Activated CD8-positive, alpha-beta memory T cell treated with anti-CD3 and anti-CD28 coated beads, Interleukin-2, amount 10 ng/mL, durations not matched to agents 7 days and 5 days (primary cell): ENCODE results near the gene RSRC1. TPM values are rescaled to one million over a fixed set of nuclear protein-coding genes. Genes with fewer than 3 reads are reported as not detected.
"Not testable (repeated sequence)": the region's sequence is repeated elsewhere in the genome, so short reads cannot be mapped to it uniquely, and the experiment has no call there.

Experiments
- ATAC-seq: fragments of 150-1000 bp; cut with Tn5 transposase; one replicate; pipeline ENCODE4 v1.10.0; 2021; ENCODE audit warnings: moderate library complexity
- CTCF ChIA-PET: fragments of 350-600 bp; sonication (Branson Sonifier 250); formaldehyde crosslinking; loops from one replicate; lab custom pipeline; 2021; ENCODE audit warnings: antibody characterized with exemption; lab: Charles Lee
- DNase-seq: peaks from one replicate; pipeline ENCODE4 v3.0.0-alpha.2; 2020
- H3K27ac Mint-ChIP-seq: one replicate; pipeline ENCODE4 v1.8.0; 2021; ENCODE audit warnings: mild to moderate bottlenecking, mixed read lengths
- H3K27me3 Mint-ChIP-seq: one replicate; pipeline ENCODE4 v1.8.0; 2021; ENCODE audit warnings: mixed read lengths
- H3K36me3 Mint-ChIP-seq: one replicate; pipeline ENCODE4 v1.8.0; 2021; ENCODE audit warnings: mild to moderate bottlenecking, mixed read lengths
- H3K4me1 Mint-ChIP-seq: one replicate; pipeline ENCODE4 v1.8.0; 2021; ENCODE audit warnings: mixed read lengths
- H3K4me3 Mint-ChIP-seq: one replicate; pipeline ENCODE4 v1.8.0; 2021; ENCODE audit warnings: mild to moderate bottlenecking, moderate library complexity, mixed read lengths
- H3K9me3 Mint-ChIP-seq: one replicate; pipeline ENCODE4 v1.8.0; 2022; ENCODE audit warnings: low read depth, mixed read lengths
- total RNA-seq, 2 experiments: library from RNA; stranded (reverse); gene quantifications; one replicate each; pipeline ENCODE4 v1.2.3, GENCODE V29; 2021

Gene RSRC1
- total RNA-seq, 2 experiments from 2014 or later, result 45.1 to 45.4 TPM

DNA sequence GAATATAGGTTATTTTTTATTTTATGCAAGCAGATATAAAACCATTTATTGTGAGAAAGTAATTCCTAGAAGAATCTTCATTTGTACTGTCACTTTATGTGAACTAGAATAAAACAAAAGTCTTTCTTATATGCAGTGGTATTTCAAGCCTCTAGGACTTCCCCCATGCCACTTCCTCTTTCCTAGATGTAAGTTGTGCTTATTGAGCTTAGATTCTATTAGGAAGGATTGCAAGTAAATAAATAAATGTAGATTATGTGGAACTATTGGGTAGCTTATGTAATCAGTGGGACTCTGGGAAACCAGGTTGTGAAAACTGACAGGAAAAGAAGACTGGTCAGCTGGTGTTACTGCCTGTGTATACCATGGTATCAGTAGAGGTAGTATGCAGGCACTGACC lies 169.7 kb downstream of the RSRC1 start:
- H3K27me3 Mint-ChIP-seq, result no peaks in the 10 kb centered on the region
- H3K27ac Mint-ChIP-seq, result no peak overlapping the region
- ATAC-seq (no peak), DNase-seq (no peak)
- no peak overlapping the region for H3K4me3 Mint-ChIP-seq
- CTCF ChIA-PET, result no interaction called here
- H3K4me1 Mint-ChIP-seq, result no peaks in the 10 kb centered on the region
- no peaks in the 10 kb centered on the region for H3K9me3 Mint-ChIP-seq
- H3K36me3 Mint-ChIP-seq, result peaks cover 17% of the 10 kb centered on the region

GRCh38 chr3:158295771-158296170 lies 185.9 kb downstream of the RSRC1 start:
- H3K4me3 Mint-ChIP-seq, result no peak overlapping the region
- H3K27me3 Mint-ChIP-seq, result no peaks in the 10 kb centered on the region
- DNase-seq, result no peak
- ATAC-seq, result no peak
- H3K27ac Mint-ChIP-seq, result no peak overlapping the region
- H3K4me1 Mint-ChIP-seq, result no peaks in the 10 kb centered on the region
- CTCF ChIA-PET, result no interaction called here
- peaks cover 2% of the 10 kb centered on the region for H3K36me3 Mint-ChIP-seq
- no peaks in the 10 kb centered on the region for H3K9me3 Mint-ChIP-seq

- CTCF ChIA-PET, result no interaction called here
- H3K36me3 Mint-ChIP-seq, result peaks cover 2% of the 10 kb centered on the region
- H3K9me3 Mint-ChIP-seq, result no peaks in the 10 kb centered on the region
- DNase-seq (no peak), ATAC-seq (no peak)
- no peaks in the 10 kb centered on the region for H3K27me3 Mint-ChIP-seq
- H3K4me1 Mint-ChIP-seq, result no peaks in the 10 kb centered on the region
- H3K4me3 Mint-ChIP-seq, result no peak overlapping the region
- no peak overlapping the region for H3K27ac Mint-ChIP-seq
These were observed 188.1 kb downstream of the RSRC1 start for GRCh38 chr3:158297940-158298339.

DNA sequence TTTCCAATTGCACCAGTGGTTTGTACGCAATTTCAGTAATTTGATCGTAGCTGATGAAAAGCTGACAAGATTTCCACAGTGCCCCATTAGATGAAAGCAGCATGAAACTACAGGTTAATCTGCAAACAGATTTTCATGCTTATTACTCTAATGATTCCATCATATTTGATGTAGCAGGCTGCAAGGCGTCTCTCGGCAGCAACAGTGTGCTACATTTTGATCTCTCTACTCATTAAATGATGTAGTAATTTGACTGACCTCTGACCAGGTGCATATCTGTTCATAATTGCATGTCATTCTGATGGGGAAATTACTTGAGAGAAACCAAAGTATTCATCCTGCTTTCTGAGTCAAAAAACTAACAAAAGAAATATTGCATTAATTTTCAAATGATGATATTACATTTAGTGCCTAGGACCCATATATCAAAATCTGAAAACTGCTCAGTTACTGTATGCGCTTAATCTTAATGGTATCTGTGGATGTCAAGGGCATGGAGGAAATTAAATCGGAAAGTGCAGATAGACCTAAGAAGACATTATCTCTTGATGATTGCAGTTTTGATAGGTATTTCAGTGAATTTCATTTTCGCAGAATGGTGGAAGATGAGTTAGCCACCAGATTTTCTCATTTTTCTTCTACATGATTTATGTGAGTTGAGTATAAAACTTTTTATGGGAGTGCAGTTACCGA lies 198.5 kb downstream of the RSRC1 start:
- Mint-ChIP-seq H3K4me3 (no peak overlapping the region), H3K27me3 (no peaks in the 10 kb centered on the region), H3K36me3 (no peaks in the 10 kb centered on the region), H3K27ac (no peak overlapping the region), H3K4me1 (no peaks in the 10 kb centered on the region), H3K9me3 (no peaks in the 10 kb centered on the region)
- no peak for ATAC-seq
- CTCF ChIA-PET, result no interaction called here
- DNase-seq, result no peak

GRCh38 chr3:158312560-158313141 lies 202.8 kb downstream of the RSRC1 start:
- CTCF ChIA-PET, result interaction anchor here (0.6 to 1.1 kb wide), 6 partner anchors 9 to 493 kb away, joined by 3 to 4 read pairs (median 4); no protein-coding TSS in a partner anchor

GRCh38 chr3:158313338-158313927 lies 203.5 kb downstream of the RSRC1 start:
- peaks cover 1% of the 10 kb centered on the region for H3K36me3 Mint-ChIP-seq
- ATAC-seq (no peak), DNase-seq (no peak)
- CTCF ChIA-PET, result interaction anchor here (0.9 to 1.1 kb wide), 3 partner anchors 10 to 448 kb away, joined by 3 to 4 read pairs (median 4); no protein-coding TSS in a partner anchor
- H3K27ac Mint-ChIP-seq, result no peak overlapping the region
- H3K4me3 Mint-ChIP-seq, result no peak overlapping the region
- no peaks in the 10 kb centered on the region for H3K9me3 Mint-ChIP-seq
- no peaks in the 10 kb centered on the region for H3K4me1 Mint-ChIP-seq
- no peaks in the 10 kb centered on the region for H3K27me3 Mint-ChIP-seq

More at GRCh38 chr3:158312560-158313141, 202.8 kb downstream of the RSRC1 start:
- no peak overlapping the region for H3K27ac Mint-ChIP-seq
- no peaks in the 10 kb centered on the region for H3K4me1 Mint-ChIP-seq
- no peak overlapping the region for H3K4me3 Mint-ChIP-seq
- peaks cover 1% of the 10 kb centered on the region for H3K36me3 Mint-ChIP-seq
- H3K27me3 Mint-ChIP-seq, result no peaks in the 10 kb centered on the region
- H3K9me3 Mint-ChIP-seq, result no peaks in the 10 kb centered on the region
- ATAC-seq (no peak), DNase-seq (no peak)

- Mint-ChIP-seq H3K9me3 (no peaks in the 10 kb centered on the region), H3K27ac (no peak overlapping the region), H3K4me1 (no peaks in the 10 kb centered on the region), H3K27me3 (no peaks in the 10 kb centered on the region), H3K4me3 (no peak overlapping the region), H3K36me3 (peaks cover 1% of the 10 kb centered on the region)
- CTCF ChIA-PET, result no interaction called here
- ATAC-seq (no peak), DNase-seq (no peak)
These were observed 204.8 kb downstream of the RSRC1 start for GRCh38 chr3:158314426-158315357.

GRCh38 chr3:158329696-158330441 lies 220.0 kb downstream of the RSRC1 start:
- H3K36me3 Mint-ChIP-seq, H3K27ac Mint-ChIP-seq, H3K27me3 Mint-ChIP-seq, H3K9me3 Mint-ChIP-seq, H3K4me3 Mint-ChIP-seq, ATAC-seq, H3K4me1 Mint-ChIP-seq, DNase-seq: not testable (repeated sequence)
- CTCF ChIA-PET, result interaction anchor here (1.6 kb wide), 1 partner anchor 22 kb away, joined by 3 read pairs; no protein-coding TSS in a partner anchor

DNA sequence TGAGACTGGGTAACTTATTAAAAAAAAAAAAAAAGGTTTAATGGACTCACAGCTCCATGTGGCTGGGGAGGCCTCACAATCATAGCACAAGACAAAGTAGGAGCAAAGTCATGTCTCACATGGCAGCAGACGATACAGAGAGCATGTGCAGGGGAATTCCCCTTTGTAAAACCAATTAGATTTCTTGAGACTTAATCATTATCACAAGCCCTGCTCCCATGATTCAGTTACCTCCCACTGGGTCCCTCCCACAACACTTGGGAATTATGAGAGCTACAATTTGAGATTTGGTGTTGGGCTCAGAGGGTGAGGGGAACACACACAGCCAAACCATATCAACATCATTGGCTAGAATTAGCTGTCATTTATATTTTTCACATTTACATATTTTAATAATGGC lies 221.0 kb downstream of the RSRC1 start:
- H3K9me3 Mint-ChIP-seq, result no peaks in the 10 kb centered on the region
- peaks cover 10% of the 10 kb centered on the region for H3K36me3 Mint-ChIP-seq
- ATAC-seq, result no peak
- CTCF ChIA-PET, result interaction anchor here (1.6 kb wide), 1 partner anchor 21 kb away, joined by 3 read pairs; no protein-coding TSS in a partner anchor
- no peaks in the 10 kb centered on the region for H3K27me3 Mint-ChIP-seq
- no peaks in the 10 kb centered on the region for H3K4me1 Mint-ChIP-seq
- H3K27ac Mint-ChIP-seq, result no peak overlapping the region
- DNase-seq, result no peak
- no peak overlapping the region for H3K4me3 Mint-ChIP-seq

DNA sequence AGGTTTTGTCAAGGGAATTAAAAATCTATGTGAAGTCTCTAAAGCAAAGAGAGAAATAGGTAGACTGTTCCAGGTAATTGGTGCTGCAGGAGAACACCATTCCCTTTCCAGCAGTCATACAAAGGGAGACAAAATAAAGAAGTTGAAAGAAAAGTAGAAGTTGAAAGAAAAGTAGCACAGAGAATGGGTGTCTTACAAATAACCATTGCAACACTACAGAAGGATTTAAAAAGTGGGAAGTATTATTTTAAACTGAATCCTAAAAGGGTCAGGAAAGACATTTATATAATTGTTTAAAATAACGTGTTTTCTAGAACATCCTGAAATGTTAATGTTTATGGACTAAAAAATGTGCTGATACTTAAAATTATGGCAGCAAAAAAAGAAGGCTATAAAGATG lies 223.8 kb downstream of the RSRC1 start:
- no peak overlapping the region for H3K27ac Mint-ChIP-seq
- no peak for ATAC-seq
- H3K4me1 Mint-ChIP-seq, result no peaks in the 10 kb centered on the region
- no peaks in the 10 kb centered on the region for H3K27me3 Mint-ChIP-seq
- no peaks in the 10 kb centered on the region for H3K9me3 Mint-ChIP-seq
- no peak overlapping the region for H3K4me3 Mint-ChIP-seq
- H3K36me3 Mint-ChIP-seq, result peaks cover 10% of the 10 kb centered on the region
- CTCF ChIA-PET, result no interaction called here
- no peak for DNase-seq

DNA sequence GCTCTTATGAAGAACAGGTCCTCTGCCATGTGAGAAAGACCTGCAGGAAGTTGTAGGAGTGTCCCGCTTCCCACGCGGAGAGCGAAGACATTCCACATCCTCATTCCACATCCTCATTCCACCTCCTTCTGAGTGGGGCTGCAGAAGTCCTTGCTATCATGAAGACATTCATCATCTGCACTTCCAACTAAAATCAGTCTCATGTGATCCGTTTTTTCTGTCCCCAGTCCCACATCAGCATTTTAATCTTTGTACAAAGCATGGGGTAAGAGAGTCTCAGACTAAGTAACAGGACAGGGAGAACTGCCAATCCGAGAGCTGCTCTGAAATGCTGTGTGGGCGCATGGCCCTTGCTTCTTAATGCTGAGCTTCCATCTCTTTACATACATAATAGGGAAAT lies 227.2 kb downstream of the RSRC1 start:
- CTCF ChIA-PET, result interaction anchor here (1.1 kb wide), 1 partner anchor 583 kb away, joined by 3 read pairs; no protein-coding TSS in a partner anchor
- Mint-ChIP-seq H3K27me3 (no peaks in the 10 kb centered on the region), H3K4me1 (no peaks in the 10 kb centered on the region), H3K9me3 (no peaks in the 10 kb centered on the region), H3K27ac (no peak overlapping the region), H3K36me3 (peaks cover 12% of the 10 kb centered on the region), H3K4me3 (no peak overlapping the region)
- DNase-seq (no peak), ATAC-seq (no peak)

- H3K27me3 Mint-ChIP-seq, result no peaks in the 10 kb centered on the region
These were observed 229.7 kb downstream of the RSRC1 start for GRCh38 chr3:158339638-158340037.

More at GRCh38 chr3:158339638-158340037, 229.7 kb downstream of the RSRC1 start:
- Mint-ChIP-seq H3K36me3 (peaks cover 16% of the 10 kb centered on the region), H3K4me3 (no peak overlapping the region), H3K9me3 (peaks cover 4% of the 10 kb centered on the region), H3K4me1 (no peaks in the 10 kb centered on the region), H3K27ac (no peak overlapping the region)
- CTCF ChIA-PET, result no interaction called here
- no peak for ATAC-seq
- no peak for DNase-seq
